NCI-H2107 treated with DMSO at 0.1 percent for 48 hours (cell line): ENCODE data around the gene PPDPF.

Experiments used
- DNase-seq: peaks from one replicate; lab custom pipeline; 2025; ENCODE audit not compliant: unreplicated experiment; lab: John Stamatoyannopoulos, UW

Gene PPDPF

DNA sequence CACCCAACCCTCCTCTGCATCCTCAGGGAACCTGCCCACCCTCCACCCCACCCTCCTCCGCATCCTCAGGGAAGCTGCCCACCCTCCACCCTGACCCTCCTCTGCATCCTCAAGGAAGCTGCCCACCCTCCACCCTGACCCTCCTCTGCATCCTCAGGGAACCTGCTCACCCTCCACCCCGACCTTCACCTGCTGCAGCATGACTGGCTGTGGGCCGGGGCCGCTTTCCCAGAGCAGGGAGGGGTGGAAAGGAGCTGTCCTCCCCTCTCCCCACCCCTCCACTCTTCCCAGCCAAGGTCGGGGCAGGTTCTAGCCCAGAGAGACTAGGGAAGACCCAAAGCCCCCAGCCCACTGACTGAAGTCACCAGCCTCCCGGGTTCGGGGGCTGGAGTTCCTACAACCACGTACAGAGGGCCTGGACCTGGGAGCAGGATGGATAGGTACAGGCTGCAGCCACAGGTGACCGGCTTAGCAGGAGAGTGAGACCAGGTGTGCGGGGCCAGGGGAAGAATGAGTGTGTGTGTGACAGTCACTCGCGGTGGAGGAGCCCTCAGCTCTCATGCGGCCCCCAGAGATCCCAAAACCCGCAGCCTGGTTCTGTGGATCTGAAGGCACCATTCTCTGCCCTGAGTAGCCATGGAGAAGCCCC lies 33.3 kb upstream of the PPDPF start:
- no peak for DNase-seq

DNA sequence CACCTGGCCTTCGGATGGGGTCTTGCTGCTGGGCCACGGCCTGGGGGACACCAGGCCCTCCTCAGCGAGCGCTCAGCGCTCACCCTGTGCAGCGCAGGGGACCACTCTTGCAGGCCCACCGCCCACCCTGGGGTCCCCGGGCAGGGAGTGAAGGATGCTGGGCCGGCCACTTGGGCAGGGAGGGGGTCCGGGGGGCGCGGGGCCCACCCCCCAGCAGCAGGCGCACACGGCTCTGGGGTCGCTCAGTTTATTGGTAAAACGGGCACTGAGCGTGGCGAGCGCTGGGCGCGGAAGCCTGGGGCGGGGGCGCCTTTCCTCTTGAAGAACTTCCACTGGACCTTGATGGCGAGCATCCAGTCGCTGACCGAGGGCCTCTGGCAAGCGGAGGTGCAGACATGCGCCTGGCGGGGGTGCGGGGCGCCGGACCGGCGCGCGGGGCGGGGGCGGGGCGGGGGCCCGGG lies 32.8 kb upstream of the PPDPF start:
- no peak for DNase-seq

- DNase-seq = no peak
These were observed 32.0 kb upstream of the PPDPF start for GRCh38 chr20:63488315-63489251.

- DNase-seq = no peak
These were observed 30.1 kb upstream of the PPDPF start for GRCh38 chr20:63490416-63490815.

DNA sequence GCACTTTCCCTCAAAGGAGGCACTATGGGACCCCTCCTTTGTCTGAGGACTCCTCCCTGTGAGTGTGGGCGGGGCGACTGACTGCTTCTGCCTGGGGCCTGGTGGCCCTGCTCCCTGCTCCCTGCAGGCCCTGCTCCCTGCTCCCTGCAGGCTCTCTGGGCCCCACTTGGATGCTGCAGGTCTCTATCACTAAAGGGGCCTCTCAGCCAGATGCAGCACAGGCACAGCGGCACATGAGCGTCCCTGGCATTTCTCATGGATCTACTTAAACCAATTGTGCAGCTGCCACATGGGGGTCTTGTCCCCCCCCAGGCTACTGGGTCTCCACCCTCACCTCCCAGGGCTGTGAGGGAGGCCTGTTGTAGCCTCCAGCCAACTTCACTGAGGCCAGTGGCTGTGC lies 29.5 kb upstream of the PPDPF start:
- DNase-seq = no peak

GRCh38 chr20:63491635-63492230 lies 28.8 kb upstream of the PPDPF start:
- DNase-seq = no peak

GRCh38 chr20:63492518-63492917 lies 28.0 kb upstream of the PPDPF start:
- no peak for DNase-seq

- no peak for DNase-seq
These were observed 27.6 kb upstream of the PPDPF start for GRCh38 chr20:63492982-63493381.

- DNase-seq = no peak
These were observed 27.0 kb upstream of the PPDPF start for GRCh38 chr20:63493563-63494020.

- DNase-seq = no peak
These were observed 26.5 kb upstream of the PPDPF start for GRCh38 chr20:63494084-63494419.

DNA sequence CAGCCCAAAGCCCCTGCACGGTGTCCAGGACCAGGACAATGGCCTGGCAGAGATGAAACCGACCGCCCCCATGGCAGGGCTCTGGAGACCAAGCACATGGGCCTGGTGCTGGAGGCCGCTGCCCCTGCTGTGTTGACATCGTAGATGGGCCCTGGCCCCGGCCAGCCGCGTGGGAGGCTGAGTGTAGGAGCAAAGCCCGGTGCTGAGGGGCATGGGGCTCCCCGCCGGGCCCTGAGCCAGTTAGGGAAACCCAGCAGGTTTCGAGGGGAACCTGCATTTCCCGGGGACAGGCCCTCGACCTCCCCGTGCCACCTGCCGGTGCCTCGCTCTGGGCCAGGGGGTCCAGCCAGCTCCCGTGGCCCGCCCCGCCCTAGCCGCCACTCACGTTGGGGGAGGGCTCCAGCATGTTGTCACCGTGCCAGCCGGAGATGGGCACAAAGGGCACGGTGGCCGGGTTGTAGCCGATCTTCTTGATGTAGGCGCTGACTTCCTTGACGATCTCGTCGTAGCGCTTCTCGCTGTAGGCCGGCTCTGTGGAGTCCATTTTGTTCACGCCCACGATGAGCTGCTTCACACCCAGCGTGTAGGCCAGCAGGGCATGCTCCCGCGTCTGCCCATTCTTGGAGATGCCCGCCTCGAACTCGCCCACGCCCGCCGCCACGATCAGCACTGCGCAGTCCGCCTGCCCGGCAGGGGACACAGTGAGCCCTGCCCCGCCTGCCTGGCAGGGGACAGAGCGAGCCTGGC lies 26.0 kb upstream of the PPDPF start:
- DNase-seq = no peak

- no peak for DNase-seq
These were observed 25.3 kb upstream of the PPDPF start for GRCh38 chr20:63495167-63495720.

DNA sequence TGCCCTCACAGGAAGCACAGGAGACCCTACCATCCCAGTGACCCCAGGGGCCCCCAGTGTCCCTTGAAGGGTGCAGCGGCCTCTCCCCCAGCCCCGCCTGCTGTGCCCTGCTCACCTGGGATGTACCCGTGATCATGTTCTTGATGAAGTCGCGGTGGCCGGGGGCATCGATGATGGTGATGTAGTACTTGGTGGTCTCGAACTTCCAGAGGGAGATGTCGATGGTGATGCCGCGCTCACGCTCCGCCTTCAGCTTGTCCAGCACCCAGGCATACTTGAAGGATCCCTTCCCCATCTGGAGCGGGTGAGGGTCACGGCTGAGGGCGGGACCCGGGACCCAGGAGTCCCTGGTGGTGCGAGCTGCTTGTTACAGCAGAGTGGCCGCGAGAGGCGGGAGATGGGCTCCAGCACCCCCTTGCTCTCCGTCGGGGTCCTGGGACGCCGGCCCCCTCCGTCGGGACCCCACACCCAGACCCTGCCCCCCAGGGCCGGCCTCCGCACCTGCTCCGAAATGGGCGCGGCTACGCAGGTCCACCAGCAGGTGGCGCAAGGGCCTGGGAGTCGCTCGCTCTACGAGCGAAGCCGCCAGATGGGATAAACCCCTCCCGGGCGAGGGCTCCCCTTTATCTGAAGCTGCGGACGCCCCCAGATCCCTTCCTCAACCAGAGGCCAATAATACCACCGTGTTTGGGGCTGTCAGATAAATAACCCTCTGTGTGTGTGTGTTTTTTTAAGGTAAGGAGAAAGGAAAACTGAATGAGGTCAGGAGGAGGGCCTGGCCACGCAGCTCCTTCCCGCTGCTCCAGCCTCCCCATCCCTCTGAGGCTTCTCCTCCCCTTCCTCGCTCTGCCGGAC lies 24.6 kb upstream of the PPDPF start:
- DNase-seq = no peak

- DNase-seq = no peak
These were observed 23.9 kb upstream of the PPDPF start for GRCh38 chr20:63496596-63497120.

- DNase-seq = no peak
These were observed 23.2 kb upstream of the PPDPF start for GRCh38 chr20:63497138-63497945.

DNA sequence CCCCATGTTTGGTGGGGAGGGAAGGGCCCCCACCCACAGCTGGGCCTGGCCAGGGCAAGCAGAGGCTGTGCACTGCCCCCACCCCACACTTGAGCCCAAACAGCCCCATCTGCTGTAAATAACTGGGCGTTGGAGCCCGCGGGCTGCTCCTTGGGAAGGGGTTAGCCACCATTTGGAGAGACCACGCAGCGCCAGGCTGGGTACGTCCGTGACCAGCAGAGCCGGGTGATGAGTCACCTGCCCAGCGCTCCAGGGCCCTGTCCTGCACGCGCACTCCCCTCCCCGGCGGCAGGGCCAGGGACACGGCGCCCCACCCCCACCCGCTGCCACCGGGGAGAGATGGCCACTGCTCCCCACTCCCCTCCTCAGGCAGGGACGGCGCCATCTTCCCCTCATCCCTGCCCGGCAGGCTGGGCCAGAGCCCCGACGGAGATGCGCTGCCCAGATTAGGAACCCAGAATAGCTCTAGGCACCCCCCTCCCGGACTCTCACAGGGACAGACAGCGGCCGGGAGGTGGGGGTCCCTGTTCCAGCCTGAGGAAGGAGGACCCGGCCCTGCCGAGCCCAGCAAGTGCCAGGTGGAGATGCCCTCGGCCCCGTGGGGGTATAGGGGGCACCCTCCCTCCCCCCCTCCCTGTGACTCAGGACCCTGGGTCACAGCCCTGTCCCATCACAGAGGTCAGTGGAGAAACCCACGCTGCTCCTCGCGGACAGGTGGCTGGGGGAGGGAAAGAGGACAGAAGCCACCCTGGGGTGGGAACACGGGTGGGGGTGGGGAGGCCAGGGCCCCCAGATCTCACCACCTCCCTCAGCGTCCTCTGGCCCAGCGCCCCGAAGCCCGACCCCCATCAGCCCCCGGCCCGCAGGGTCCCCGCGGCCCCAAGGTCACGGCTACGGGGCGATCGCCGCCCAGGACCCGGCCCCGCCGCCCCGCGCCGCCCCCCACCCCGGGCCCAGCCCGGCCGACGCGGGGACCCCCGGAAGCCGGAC lies 22.3 kb upstream of the PPDPF start:
- no peak for DNase-seq

DNA sequence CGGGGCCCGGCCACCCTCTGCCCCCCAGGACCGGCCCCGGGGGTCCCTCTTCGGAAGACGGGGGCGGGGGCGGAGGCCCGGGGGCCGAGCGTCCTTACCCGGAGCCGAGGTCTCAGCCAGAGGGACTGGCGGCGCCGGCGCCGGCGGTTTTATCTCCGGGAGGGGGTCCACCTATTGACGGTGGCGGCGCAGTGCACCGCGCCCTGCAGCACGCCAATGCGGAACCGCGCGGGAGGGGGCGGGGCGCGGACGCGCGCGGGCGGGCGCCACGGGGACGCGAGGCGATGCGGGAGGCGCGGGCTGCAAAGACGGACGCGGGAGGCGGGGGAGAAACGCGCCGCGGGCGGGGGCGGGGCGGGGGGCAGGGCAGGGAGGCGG lies 21.6 kb upstream of the PPDPF start, which contains the start of gene EEF1A2:
EEF1A2 (minus strand) TSS at position 124 of the 378 bp plus-strand sequence. CDS start 1,320 bp downstream, outside the sequence.
- DNase-seq = no peak
